ENCODE data around the gene NWD2.

Gene NWD2

DNA sequence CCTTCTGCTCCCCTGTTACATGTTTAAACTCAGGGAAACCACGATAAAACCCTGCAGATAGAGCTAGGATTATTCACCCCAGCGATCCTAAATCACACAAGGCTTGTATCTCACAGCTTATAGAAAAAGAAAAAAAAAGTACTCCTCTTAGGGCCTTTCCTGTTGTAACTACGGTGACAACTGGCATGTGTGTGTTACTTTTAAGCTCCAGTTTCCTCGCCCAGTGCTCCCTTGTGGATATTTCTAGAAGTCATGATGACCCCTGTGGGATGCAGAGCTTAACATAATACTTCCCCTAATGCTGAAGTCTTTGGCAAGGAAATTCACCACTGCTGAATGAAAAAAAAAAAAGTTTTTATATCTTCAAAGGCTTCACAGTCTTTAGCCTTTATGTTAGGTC lies 114.7 kb downstream of the NWD2 start:
- DNase-seq (ENCODE audit: low read depth, low spot score), result no peak
- ChIA-PET CTCF (no interaction called here), POLR2A (no interaction called here)
- TF ChIP-seq, protein P1, sequence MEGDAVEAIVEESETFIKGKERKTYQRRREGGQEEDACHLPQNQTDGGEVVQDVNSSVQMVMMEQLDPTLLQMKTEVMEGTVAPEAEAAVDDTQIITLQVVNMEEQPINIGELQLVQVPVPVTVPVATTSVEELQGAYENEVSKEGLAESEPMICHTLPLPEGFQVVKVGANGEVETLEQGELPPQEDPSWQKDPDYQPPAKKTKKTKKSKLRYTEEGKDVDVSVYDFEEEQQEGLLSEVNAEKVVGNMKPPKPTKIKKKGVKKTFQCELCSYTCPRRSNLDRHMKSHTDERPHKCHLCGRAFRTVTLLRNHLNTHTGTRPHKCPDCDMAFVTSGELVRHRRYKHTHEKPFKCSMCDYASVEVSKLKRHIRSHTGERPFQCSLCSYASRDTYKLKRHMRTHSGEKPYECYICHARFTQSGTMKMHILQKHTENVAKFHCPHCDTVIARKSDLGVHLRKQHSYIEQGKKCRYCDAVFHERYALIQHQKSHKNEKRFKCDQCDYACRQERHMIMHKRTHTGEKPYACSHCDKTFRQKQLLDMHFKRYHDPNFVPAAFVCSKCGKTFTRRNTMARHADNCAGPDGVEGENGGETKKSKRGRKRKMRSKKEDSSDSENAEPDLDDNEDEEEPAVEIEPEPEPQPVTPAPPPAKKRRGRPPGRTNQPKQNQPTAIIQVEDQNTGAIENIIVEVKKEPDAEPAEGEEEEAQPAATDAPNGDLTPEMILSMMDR (IDR thresholded peaks at IDR 0.05; ENCODE audit: insufficient read depth, low read length, missing control alignments), result no peak
- H3K4me3 ChIP-seq (ENCODE audit: low read depth, low read length), result no peak overlapping the region

DNA sequence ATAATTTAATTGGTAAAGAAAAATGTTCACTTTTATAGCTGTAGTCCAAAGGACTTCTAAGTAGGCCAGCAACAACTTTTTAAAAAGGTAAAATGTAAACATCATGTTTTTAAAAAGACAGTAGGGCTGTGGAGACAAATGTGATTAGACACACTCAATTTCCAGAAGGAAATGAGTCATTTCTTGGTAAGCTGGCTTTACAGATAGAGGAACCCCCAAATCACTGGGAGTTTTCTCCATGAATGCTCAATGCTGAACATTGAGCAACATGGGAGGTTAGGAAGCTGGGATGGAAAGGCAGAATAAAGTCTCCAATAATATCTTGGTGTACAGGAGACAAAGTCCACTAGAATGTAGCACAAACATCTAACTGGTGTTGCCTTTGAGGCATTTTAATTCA lies 121.3 kb downstream of the NWD2 start:
- CTCF ChIA-PET, result no interaction called here
- TF ChIP-seq, protein P1 (IDR thresholded peaks at IDR 0.05; ENCODE audit: insufficient read depth, low read length, missing control alignments), result no peak
- H3K4me3 ChIP-seq (ENCODE audit: low read depth, low read length), result no peak overlapping the region
- DNase-seq (ENCODE audit: low read depth, low spot score), result no peak
- POLR2A ChIA-PET, result no interaction called here

DNA sequence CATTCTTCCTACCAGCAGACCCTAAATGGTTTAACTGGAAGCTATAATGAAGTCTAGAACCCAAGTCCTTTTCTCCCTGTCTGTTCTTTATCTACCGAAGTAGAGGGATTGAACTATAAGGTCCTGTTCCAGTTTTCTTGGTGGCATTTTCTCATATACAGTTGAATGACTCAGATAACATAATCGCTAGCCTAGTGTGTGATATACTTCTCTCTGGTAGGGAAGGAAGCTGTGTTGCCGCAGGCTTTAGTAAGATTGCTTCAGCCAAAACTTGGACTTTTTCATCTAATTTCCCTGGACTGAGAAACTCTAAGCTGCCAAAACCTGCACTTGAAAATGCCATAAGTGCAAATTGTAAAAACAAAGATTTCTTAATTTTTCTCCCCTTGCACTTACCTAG lies 123.4 kb downstream of the NWD2 start:
- ChIA-PET CTCF (no interaction called here), POLR2A (no interaction called here)
- no peak overlapping the region for H3K4me3 ChIP-seq (ENCODE audit: low read depth, low read length)
- TF ChIP-seq, protein P1 (IDR thresholded peaks at IDR 0.05; ENCODE audit: insufficient read depth, low read length, missing control alignments), result no peak
- DNase-seq (ENCODE audit: low read depth, low spot score), result no peak

DNA sequence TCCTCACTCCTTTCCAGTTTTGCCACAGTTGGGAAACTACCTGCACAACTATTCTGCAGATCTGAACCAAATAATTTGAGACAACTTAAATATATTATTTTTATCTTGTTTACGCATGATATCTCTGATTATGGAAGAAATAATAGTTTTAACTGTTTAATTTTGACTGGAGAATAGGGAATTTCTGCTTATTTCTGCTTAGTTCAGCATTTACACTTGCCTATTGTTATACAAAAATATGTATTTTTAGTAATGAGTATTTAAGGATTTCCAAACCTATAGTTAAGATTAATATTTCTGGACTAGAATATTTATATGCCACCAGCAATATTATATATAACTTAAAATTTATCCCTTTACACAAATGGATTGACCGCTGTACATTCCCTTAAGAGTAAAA lies 125.5 kb downstream of the NWD2 start:
- TF ChIP-seq, protein P1 (IDR thresholded peaks at IDR 0.05; ENCODE audit: insufficient read depth, low read length, missing control alignments), result no peak
- POLR2A ChIA-PET, result no interaction called here
- no peak for DNase-seq (ENCODE audit: low read depth, low spot score)
- H3K4me3 ChIP-seq (ENCODE audit: low read depth, low read length), result no peak overlapping the region
- CTCF ChIA-PET, result no interaction called here

GRCh38 chr4:37381040-37381668 lies 136.6 kb downstream of the NWD2 start:
- ChIA-PET CTCF (interaction anchor here (1.3 kb wide), 1 partner anchor 9 kb away, joined by 7 read pairs; no protein-coding TSS in a partner anchor), POLR2A (no interaction called here)
- TF ChIP-seq, protein P1 (IDR thresholded peaks at IDR 0.05; ENCODE audit: insufficient read depth, low read length, missing control alignments), result no peak
- H3K4me3 ChIP-seq (ENCODE audit: low read depth, low read length), result no peak overlapping the region
- no peak for DNase-seq (ENCODE audit: low read depth, low spot score)

- H3K4me3 ChIP-seq (ENCODE audit: low read depth, low read length), result no peak overlapping the region
- no peak for DNase-seq (ENCODE audit: low read depth, low spot score)
- POLR2A ChIA-PET, result no interaction called here
- CTCF ChIA-PET, result interaction anchor here (0.5 kb wide), 1 partner anchor 38 kb away, joined by 3 read pairs; no protein-coding TSS in a partner anchor
- TF ChIP-seq, protein P1 (IDR thresholded peaks at IDR 0.05; ENCODE audit: insufficient read depth, low read length, missing control alignments), result peak; percentile 23
Measured at GRCh38 chr4:37383579-37384229, 139.2 kb downstream of the NWD2 start.

Measured in AG04449 (cell line).